Transverse colon (tissue), 4 donors: ENCODE measurements around the gene PHLDA2. TPM values are rescaled to one million over a fixed set of nuclear protein-coding genes. Genes with fewer than 3 reads are reported as not detected.

Experiments used
- DNase-seq: peaks from one replicate; pipeline ENCODE4 v3.0.0-alpha.2; 2019
- H3K27ac ChIP-seq, 4 donors: fragments of 200-600 bp; sonication (generic); 2 replicates each; pipeline ENCODE4 v1.5.1; 2016 to 2018; ENCODE audit warnings: inconsistent platforms in 4 of 4
- H3K27me3 ChIP-seq: fragments of 200-600 bp; sonication (generic); 2 replicates; pipeline ENCODE4 v1.5.1; 2017; ENCODE audit warnings: inconsistent platforms
- H3K36me3 ChIP-seq, 4 donors: fragments of 200-600 bp; sonication (generic); 2 replicates each; pipeline ENCODE4 v1.5.1; 2017 to 2019; ENCODE audit warnings: inconsistent platforms in 4 of 4
- H3K4me1 ChIP-seq, 4 donors: fragments of 200-600 bp; sonication (generic); 2 replicates each; pipeline ENCODE4 v1.5.1; 2017 to 2020; ENCODE audit warnings: inconsistent platforms in 4 of 4
- H3K4me3 ChIP-seq, 4 donors: fragments of 200-600 bp; sonication (generic); 1 replicate in 1 of 4; 2 replicates in 3 of 4; pipeline versions ENCODE4 v1.5.1 to v1.6.1; 2017 to 2019; ENCODE audit warnings: inconsistent platforms in 4 of 4
- H3K9me3 ChIP-seq, 2 donors: fragments of 200-600 bp; sonication (generic); 2 replicates each; pipeline ENCODE4 v1.5.1; 2017 to 2019; ENCODE audit warnings: inconsistent platforms in 2 of 2
- EP300 ChIP-seq: sonication (generic); formaldehyde crosslinking; IDR thresholded peaks from one replicate; pipeline ENCODE4 v1.6.1; 2017; ENCODE audit warnings: antibody characterized with exemption, low read depth
- POLR2A ChIP-seq: fragments of 450-650 bp; IDR thresholded peaks from one replicate; pipeline ENCODE4 v1.6.1; 2016; ENCODE audit warnings: antibody characterized with exemption, mild to moderate bottlenecking, moderate library complexity
- POLR2AphosphoS5 ChIP-seq, 3 donors: sonication (generic); formaldehyde crosslinking; IDR thresholded peaks; one replicate each; pipeline ENCODE4 v1.6.1; 2016; ENCODE audit warnings: antibody characterized with exemption in 3 of 3
- WGBS, 2 donors: methylation state at CpG; one replicate each; pipeline ENCODE4 v1.1.5; 2018; ENCODE audit warnings: low coverage in 1 of 2; 5-methylcytosine and 5-hydroxymethylcytosine counted together
- in situ Hi-C, 4 donors: fragments of 200-750 bp; cut with MboI; loops; one replicate each; pipeline versions ENCODE4 v1.15.0 to v1.15.1; 2017; ENCODE audit warnings: low sequenced_read_pairs in 3 of 4, low pct_ligation_motif_present in 1 of 4, low pct_unique_long_range_greater_than_20kb in 1 of 4
- intact Hi-C: fragments of 100-400 bp; cut with DNase I; formaldehyde crosslinking; loops from one replicate; pipeline ENCODE4 v1.15.1; 2023; ENCODE audit warnings: low total_unique reads
- total RNA-seq, 4 donors: library from RNA; depleted of rRNA; stranded (reverse); fragments of >200 nt; gene quantifications; one replicate each; pipeline ENCODE4 v1.1.0, GENCODE V29; 2016
- TF ChIP-seq, protein P1 (sequence below), 5 experiments: fragments of 200-600 bp in 3 of 5; fragments of 450-650 bp in 2 of 5; sonication (generic) in 3 of 5; IDR thresholded peaks; 1 replicate in 2 of 5; 2 replicates in 3 of 5; pipeline ENCODE4 v1.5.1; 2016 to 2017; ENCODE audit warnings: antibody characterized with exemption in 5 of 5, inconsistent platforms in 3 of 5, mild to moderate bottlenecking in 2 of 5, moderate library complexity in 1 of 5

The PHLDA2 gene
- total RNA-seq, 4 donors from 2014 or later = 8.2 to 16.2 TPM; not detected in 2

DNA sequence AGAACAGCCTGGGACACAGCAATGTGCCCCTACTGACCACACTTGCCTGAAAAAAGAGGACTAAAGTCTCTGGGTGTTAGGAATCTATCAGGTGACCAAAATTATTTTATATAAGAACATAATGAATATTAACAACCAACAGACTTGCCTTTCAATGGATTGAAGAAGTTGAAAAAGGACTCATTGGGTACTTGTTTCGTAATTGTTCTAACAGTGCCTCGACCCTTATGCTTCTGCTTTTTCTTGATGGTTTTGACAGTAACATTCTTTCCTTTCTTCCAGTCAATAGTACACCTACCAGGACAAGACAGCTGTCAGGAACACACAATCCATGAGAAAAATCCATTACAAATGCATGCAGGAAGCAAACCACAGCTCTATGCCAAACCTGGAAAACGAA lies 29.0 kb upstream of the PHLDA2 start:
- no peak for DNase-seq
- Histone ChIP-seq H3K27ac (no peak overlapping the region), H3K4me1 (no peaks in the 10 kb centered on the region), H3K27me3 (no peaks in the 10 kb centered on the region), H3K36me3 (peaks cover 0 to 63% (median 29%) of the 10 kb centered on the region in 4 donors), H3K4me3 (no peak overlapping the region), H3K9me3 (no peaks in the 10 kb centered on the region)
- TF ChIP-seq POLR2A (no peak), EP300 (no peak), POLR2AphosphoS5 (IDR thresholded peaks at IDR 0.05) (no peak)
- TF ChIP-seq, protein P1, sequence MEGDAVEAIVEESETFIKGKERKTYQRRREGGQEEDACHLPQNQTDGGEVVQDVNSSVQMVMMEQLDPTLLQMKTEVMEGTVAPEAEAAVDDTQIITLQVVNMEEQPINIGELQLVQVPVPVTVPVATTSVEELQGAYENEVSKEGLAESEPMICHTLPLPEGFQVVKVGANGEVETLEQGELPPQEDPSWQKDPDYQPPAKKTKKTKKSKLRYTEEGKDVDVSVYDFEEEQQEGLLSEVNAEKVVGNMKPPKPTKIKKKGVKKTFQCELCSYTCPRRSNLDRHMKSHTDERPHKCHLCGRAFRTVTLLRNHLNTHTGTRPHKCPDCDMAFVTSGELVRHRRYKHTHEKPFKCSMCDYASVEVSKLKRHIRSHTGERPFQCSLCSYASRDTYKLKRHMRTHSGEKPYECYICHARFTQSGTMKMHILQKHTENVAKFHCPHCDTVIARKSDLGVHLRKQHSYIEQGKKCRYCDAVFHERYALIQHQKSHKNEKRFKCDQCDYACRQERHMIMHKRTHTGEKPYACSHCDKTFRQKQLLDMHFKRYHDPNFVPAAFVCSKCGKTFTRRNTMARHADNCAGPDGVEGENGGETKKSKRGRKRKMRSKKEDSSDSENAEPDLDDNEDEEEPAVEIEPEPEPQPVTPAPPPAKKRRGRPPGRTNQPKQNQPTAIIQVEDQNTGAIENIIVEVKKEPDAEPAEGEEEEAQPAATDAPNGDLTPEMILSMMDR (IDR thresholded peaks at IDR 0.05) = no peak
- WGBS, 2 donors = 79 to 83% methylated on average over 3 of the region's 3 CpGs
- in situ Hi-C loops = no loop called here
- intact Hi-C loops = no loop called here

DNA sequence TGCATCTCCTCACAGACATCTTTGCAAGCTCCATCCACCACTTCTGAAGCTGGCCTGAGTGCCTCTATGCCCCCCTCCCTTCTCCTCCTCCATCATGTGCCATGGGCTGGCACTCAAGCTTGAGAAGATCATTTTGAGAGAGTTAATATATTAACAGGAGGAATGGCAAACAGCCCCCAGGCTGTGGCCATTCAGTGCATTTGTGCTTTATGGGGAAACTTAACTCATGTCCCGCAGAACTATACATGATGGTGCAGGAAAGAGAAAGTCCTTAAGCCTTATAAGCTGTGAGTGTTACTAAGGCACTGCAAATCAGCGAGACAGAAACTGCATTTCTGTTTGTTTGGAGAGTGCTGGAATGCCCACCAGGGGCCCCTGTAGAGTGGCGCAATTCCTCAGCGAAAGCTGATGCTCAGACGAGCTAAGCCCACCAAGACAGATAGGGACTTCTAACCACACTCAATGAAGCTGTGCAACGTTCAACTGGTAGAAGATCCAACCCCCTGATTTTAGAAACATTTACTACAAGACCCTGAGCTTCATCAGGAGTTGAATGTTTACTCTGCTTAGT lies 26.8 kb upstream of the PHLDA2 start:
- Histone ChIP-seq H3K4me3 (no peak overlapping the region), H3K27me3 (no peaks in the 10 kb centered on the region), H3K36me3 (peaks cover 0 to 77% (median 38%) of the 10 kb centered on the region in 4 donors), H3K9me3 (no peaks in the 10 kb centered on the region), H3K4me1 (no peaks in the 10 kb centered on the region), H3K27ac (no peak overlapping the region)
- intact Hi-C loops = no loop called here
- DNase-seq = no peak
- TF ChIP-seq EP300 (no peak), POLR2AphosphoS5 (IDR thresholded peaks at IDR 0.05) (no peak), POLR2A (no peak)
- TF ChIP-seq, protein P1 (IDR thresholded peaks at IDR 0.05) = no peak
- in situ Hi-C loops = no loop called here
- 90% methylated on average over 6 of the region's 6 CpGs; no CpG with 5 or more reads in 1 of the 2 donors for whole genome bisulfite sequencing, 2 donors

DNA sequence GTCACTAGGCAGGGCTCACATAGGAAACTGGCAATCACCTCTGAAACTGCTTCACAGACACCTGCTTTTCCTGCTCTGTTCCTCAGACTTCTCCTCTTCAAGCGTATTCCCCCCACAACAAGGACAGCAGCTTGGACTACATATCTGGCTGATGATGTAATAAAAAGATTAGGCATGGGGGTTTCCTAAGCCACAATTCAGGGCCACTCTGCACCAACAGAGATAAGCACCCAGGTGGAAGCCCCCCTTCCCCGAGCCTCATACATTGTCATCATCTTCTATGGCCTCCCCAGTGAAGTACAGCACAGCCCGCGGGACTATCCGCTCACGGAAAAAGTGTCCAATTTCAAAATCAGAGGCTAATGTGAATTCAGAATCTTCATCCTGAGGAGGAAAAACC lies 25.0 kb upstream of the PHLDA2 start:
- intact Hi-C loops (no loop called here), in situ Hi-C loops (no loop called here)
- Histone ChIP-seq H3K9me3 (no peaks in the 10 kb centered on the region), H3K4me1 (no peaks in the 10 kb centered on the region), H3K27me3 (no peaks in the 10 kb centered on the region), H3K4me3 (no peak overlapping the region), H3K27ac (no peak overlapping the region), H3K36me3 (peaks cover 0 to 75% (median 37%) of the 10 kb centered on the region in 4 donors)
- WGBS, 2 donors = 94 to 95% methylated on average over 5 to 6 of the region's 6 CpGs
- TF ChIP-seq POLR2A = no peak
- TF ChIP-seq, protein P1 (IDR thresholded peaks at IDR 0.05) = no peak
- TF ChIP-seq EP300 = no peak
- TF ChIP-seq POLR2AphosphoS5 (IDR thresholded peaks at IDR 0.05) = no peak
- no peak for DNase-seq

DNA sequence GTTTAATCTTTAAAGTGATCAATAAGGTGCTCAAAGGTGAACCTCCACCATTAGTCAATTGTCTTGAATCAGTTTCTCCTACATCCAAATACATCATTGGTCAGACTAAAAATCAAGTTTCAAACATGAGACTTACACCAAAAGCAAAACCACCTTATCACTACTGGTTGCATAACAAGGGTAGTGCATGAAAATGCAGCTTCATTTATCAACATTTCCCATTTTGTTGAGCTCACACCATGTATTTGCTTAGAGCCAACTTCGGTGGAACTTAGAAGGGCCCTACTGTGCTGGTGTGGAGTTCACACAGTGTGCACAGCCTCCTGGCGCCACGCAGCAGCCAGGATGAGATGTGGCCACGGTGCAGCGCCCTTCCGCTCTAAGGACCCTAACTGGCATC lies 23.1 kb upstream of the PHLDA2 start:
- 77% methylated on average over 6 of the region's 6 CpGs; no CpG with 5 or more reads in 1 of the 2 donors for WGBS, 2 donors
- no peak for TF ChIP-seq POLR2AphosphoS5 (IDR thresholded peaks at IDR 0.05)
- no peak for TF ChIP-seq POLR2A
- TF ChIP-seq, protein P1 (IDR thresholded peaks at IDR 0.05) = no peak
- no peak for TF ChIP-seq EP300
- no peak for DNase-seq
- Histone ChIP-seq H3K27ac (peak overlapping the region in 1 of 4 donors; percentile 12), H3K9me3 (no peaks in the 10 kb centered on the region), H3K27me3 (no peaks in the 10 kb centered on the region), H3K4me1 (no peaks in the 10 kb centered on the region), H3K4me3 (no peak overlapping the region), H3K36me3 (peaks cover 0 to 66% (median 29%) of the 10 kb centered on the region in 4 donors)
- in situ Hi-C loops = no loop called here
- intact Hi-C loops = no loop called here
